GM19099 (cell line): ENCODE measurements around the gene ISG20.

Source experiments
- POLR2A ChIP-seq: IDR thresholded peaks from 3 replicates; pipeline ENCODE4 v1.6.1; 2011; ENCODE audit warnings: low read depth; ENCODE audit not compliant: insufficient read length; ENCODE audit errors: extremely low read depth

The ISG20 gene

GRCh38 chr15:88700716-88701115, 61.9 kb downstream of the ISG20 start:
- TF ChIP-seq POLR2A: no peak

GRCh38 chr15:88701561-88702095, 62.8 kb downstream of the ISG20 start:
- TF ChIP-seq POLR2A: no peak

DNA sequence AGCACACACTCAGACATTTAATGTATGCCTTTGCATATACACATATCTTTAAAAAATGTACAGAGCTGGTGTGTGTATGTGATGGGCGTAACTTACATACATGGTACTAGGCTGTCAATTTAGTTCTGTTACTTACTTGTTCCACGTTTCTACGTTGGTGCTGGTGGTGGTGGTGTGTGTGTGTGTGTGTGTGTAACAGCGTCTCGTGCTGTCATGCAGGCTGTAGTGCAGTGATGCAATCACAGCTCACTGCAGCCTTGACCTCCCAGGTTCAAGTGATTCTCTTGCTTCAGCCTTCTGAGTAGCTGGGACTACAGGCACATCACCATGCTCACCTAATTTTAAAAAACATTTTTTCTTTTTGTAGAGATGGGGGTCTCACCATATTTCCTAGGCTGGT, 64.2 kb downstream of the ISG20 start:
- no peak for TF ChIP-seq POLR2A

- no peak for TF ChIP-seq POLR2A
Measured at GRCh38 chr15:88703533-88703932, 64.7 kb downstream of the ISG20 start.

- TF ChIP-seq POLR2A: no peak
Measured at GRCh38 chr15:88704791-88705768, 66.3 kb downstream of the ISG20 start.

- no peak for TF ChIP-seq POLR2A
Measured at GRCh38 chr15:88705769-88706165, 67.0 kb downstream of the ISG20 start.
